GM19397 (cell line): ENCODE measurements around the gene CROCC.
A peak's percentile ranks its signal among the peaks of the same experiment; 100 is the strongest.

Source experiments
- ATAC-seq: cut with Tn5 transposase; IDR thresholded peaks from one replicate; pipeline ENCODE4 v1.9.1; 2021; ENCODE audit warnings: mild to moderate bottlenecking, moderate library complexity; ENCODE audit not compliant: unreplicated experiment

CROCC gene

DNA sequence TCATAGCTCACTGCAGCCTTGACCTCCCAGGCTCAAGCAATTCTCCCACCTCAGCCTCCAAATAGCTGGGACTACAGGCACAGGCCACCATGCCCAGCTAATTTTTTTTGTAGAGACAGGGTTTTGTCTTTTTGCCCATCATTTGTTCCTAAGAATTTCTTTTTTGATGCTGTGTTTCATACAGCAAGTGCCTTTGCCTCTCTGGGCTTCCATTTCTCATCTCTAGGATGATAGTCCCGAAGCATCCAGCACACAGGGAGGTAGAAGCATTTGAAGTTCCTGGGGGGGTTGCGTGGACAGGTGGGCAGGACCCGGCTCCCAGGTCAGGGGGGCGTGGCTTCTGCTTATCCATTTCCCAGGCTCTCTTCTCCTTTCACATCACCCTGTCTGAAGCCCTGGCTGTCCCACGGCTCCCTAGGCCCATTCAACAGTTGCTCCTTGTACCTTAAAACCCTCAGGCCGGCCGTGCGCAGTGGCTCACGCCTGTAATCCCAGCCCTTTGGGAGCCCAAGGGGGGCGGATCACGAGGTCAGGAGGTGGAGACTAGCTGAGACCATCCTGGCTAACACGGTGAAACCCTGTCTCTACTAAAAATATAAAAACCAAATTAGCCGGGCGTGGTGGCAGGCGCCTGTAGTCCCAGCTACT, 86.6 kb downstream of the CROCC start:
- ATAC-seq, result no peak

DNA sequence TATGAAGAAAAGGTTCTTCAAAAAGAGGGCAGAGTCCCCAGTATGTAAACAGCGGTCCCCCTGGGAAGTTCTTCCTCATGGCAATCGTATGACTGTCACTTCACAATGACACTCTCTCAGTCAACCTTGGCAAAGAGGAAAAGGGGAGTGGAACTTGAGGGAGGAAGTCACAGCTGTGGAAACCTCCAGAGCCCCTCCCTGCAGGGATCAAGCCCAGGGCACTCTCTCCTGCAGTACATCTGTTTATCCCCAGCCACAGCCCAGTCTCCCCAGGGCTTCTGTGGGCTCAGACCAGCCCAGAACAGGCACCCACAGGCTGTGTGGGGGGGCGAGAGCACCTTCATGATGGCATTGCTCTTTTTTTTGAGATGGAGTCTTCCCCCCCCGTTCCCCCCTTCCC, 88.0 kb downstream of the CROCC start:
- no peak for ATAC-seq

- ATAC-seq, result no peak
Measured at GRCh38 chr1:17011092-17011438, 89.3 kb downstream of the CROCC start.

- peak; percentile 92 for ATAC-seq
Measured at GRCh38 chr1:17011439-17012307, 89.9 kb downstream of the CROCC start, which contains the start of gene ATP13A2. ATP13A2 (minus strand) TSS chr1:17011928; CDS start chr1:17011738, 190 bp downstream.

DNA sequence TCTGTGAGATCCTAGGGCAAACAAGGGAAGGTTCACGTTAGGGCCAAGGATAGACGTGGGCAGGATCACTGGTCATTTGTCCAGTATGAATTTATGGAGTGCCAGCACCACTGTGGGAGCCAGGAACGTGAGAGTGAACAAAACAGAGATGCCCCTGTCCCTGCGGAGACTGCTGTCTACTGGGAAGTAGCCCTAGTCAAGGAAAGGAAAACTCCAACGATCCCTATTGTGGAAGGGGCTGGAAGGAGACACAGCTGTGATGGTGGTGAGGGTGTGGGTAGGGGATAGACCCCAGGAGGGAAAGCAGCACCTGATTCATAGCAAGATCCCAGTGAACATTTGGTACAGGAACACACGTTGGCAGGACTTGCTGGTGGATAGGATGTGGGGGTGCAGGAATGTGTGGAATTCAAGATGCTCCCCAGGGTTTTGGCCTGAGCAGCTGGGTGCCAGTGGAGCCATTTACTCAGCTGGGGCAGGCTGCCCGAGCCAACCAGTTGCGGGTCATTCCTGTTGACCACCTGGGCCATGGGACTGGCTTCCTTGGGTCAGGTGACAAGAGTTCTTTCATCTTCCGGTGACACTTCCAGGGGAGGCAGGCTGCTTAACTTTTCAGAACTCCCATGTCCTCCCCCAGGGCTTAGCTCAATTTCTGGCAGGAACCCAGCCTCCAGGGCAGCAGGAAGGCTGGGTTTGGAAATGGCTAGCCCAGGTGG, 91.2 kb downstream of the CROCC start:
- no peak for ATAC-seq

DNA sequence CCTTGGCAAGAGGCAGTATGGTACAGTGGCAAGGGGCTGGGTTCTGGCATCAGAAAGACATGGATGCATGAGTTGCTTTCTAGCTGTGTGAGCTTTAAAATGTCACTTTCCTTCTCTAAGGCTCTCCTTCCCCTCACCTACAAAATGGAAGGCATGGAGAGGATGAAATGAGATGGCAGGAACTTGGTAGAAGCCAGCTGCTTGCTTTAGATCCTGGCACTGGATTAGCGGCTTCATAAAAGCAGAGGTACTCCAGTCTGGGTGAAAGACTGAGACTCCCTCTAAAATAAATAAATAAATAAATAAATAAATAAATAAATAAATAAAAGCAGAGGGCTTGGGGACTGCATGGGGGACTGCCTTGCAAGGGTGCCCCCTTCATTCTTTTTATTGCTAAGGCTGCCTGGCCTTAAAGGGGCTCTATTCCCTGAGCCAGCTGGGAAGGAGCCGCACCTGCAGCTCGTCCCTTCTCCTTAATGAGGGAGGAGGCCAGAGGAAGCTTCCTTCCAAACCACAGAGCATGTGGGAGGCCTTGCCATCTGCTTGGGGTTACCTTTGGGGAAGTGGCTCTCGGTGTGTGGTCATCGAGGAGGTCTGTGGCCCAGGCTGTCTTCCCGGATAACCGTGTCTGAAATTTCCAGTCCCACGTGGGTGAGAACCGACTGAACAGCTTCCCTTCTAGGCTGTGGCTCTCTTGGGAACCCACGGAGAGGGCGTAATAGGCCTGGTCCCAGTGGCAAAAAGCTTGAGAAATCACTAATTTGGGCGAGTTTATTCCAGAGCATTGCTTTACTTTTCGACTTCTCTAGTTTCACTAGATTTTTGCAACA, 92.0 kb downstream of the CROCC start:
- ATAC-seq, result no peak

GRCh38 chr1:17014671-17015567, 93.2 kb downstream of the CROCC start:
- no peak for ATAC-seq

GRCh38 chr1:17016317-17016661, 94.6 kb downstream of the CROCC start:
- ATAC-seq, result no peak

DNA sequence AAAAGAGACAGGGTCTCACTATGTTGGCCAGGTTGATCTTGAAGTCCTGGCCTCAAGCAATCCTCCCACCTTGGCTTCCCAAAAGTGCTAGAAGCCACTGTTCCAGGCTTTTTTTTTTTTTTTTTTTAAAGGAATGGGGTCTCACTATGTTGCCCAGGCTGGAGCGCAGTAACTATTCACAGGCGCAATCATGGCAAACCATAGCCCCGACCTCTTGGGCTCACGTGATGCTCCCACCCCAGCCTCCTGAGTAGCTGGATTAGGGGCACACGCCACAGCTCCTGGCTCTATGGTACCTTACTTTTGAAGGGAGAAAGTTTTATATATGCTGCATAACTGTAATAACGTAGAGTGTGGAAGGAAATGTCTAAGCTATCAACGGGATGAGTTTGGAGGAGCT, 95.7 kb downstream of the CROCC start:
- no peak for ATAC-seq

DNA sequence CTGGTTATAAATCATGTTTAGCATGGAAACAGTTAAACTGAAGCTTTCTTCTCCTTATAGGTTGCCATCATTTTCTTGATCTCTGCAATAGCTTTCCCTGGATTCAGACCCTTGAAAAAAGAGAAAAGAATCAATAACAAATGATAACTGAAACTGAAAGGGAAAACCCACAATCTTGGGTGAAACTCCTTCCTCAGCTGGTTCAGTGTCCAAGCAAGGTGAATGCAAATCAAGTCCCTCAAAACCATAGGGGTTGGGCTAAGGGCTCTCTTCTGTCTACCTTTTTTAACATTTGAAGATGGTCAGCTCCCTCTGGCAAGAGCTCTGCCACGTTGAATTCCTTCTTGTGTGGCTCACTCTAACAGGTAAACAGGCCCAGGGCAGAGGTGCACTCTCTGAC, 97.1 kb downstream of the CROCC start:
- no peak for ATAC-seq

DNA sequence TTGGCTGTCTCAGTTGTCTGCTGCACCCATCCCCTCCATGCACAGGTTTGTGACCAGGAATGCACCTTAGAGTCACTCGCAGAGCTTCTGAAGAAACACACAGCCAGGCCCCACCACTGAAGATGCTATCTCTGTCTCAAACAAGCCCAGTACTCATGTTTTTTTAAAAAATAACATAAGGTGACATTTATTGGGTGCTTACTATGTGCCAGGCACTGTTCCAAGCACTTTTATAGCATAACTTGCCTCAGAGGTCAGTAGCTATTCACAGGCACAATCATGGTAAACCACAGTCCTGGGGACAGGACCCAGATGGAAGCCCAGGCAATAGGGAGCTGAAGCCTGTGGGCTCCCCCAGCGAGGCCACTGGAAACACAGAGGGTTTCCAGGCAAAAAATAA, 98.8 kb downstream of the CROCC start:
- ATAC-seq, result no peak

DNA sequence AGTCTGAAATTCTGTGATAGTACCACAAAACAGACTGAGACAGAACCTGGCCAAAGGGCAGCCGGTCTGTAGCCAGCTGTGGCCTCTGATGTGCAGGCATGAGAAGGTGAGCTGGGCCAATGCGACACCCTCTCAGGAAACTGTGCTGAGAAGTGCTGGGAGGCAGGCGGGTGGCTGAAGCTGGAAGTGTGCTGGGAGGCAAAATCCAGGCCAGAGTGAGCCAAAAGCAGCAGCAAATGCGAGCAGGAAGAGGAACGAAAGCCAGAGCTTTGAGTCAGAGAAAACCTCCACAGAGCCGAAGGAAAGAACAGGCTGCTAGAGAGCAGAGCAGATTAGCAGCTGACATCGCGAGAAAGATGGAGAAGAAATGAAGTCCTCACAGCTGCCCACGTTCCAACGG, 100.2 kb downstream of the CROCC start:
- no peak for ATAC-seq
